H9 (cell line): ENCODE results near the gene PLEKHG3. TPM values are rescaled to one million over a fixed set of nuclear protein-coding genes. Genes with fewer than 3 reads are reported as not detected.

Source experiments
- DNase-seq: peaks from one replicate; pipeline ENCODE4 v3.0.0-alpha.2; 2017
- H2AFZ ChIP-seq: one replicate; pipeline ENCODE4 v1.6.1; 2013; ENCODE audit warnings: mild to moderate bottlenecking, low read length, control low read depth, moderate library complexity
- H2AK5ac ChIP-seq: 2 replicates; pipeline ENCODE4 v1.6.1; 2013; ENCODE audit warnings: low read length, control low read depth, mixed read lengths; ENCODE audit not compliant: insufficient read length
- H2BK120ac ChIP-seq: one replicate; pipeline ENCODE4 v1.6.1; 2013; ENCODE audit warnings: low read depth, mild to moderate bottlenecking, low read length, control low read depth, inconsistent platforms; ENCODE audit not compliant: poor library complexity, severe bottlenecking
- H2BK12ac ChIP-seq: 2 replicates; pipeline ENCODE4 v1.6.1; 2013; ENCODE audit warnings: low read length, control low read depth, mixed read lengths, low read depth; ENCODE audit not compliant: insufficient read length
- H2BK15ac ChIP-seq: 2 replicates; pipeline ENCODE4 v1.6.1; 2013; ENCODE audit warnings: low read depth, low read length, control low read depth
- H2BK20ac ChIP-seq: one replicate; pipeline ENCODE4 v1.6.1; 2013; ENCODE audit warnings: low read depth, mild to moderate bottlenecking, low read length, control low read depth, inconsistent platforms; ENCODE audit not compliant: poor library complexity, severe bottlenecking
- H2BK5ac ChIP-seq: 2 replicates; pipeline ENCODE4 v1.6.1; 2013; ENCODE audit warnings: low read length, control low read depth, mixed read lengths; ENCODE audit not compliant: insufficient read length
- H3K14ac ChIP-seq: 2 replicates; pipeline ENCODE4 v1.6.1; 2013; ENCODE audit warnings: low read length, control low read depth; ENCODE audit not compliant: insufficient read depth
- H3K18ac ChIP-seq: 2 replicates; pipeline ENCODE4 v1.6.1; 2013; ENCODE audit warnings: low read depth, mild to moderate bottlenecking, mixed read lengths, low read length, control low read depth; ENCODE audit not compliant: insufficient read length
- H3K23ac ChIP-seq: 2 replicates; pipeline ENCODE4 v1.6.1; 2013; ENCODE audit warnings: low read length, control low read depth, mixed read lengths, low read depth; ENCODE audit not compliant: insufficient read length
- H3K23me2 ChIP-seq: 2 replicates; pipeline ENCODE4 v1.6.1; 2013; ENCODE audit warnings: low read depth, mild to moderate bottlenecking, mixed read lengths, low read length, control low read depth; ENCODE audit not compliant: insufficient read length, poor library complexity, severe bottlenecking
- H3K27ac ChIP-seq: 2 replicates; pipeline ENCODE4 v1.5.1; 2013; ENCODE audit warnings: low read length, control low read depth, mixed read lengths, low read depth; ENCODE audit not compliant: insufficient read length
- H3K27me3 ChIP-seq: 2 replicates; pipeline ENCODE4 v1.6.1; 2013; ENCODE audit warnings: low read length, control low read depth, inconsistent platforms; ENCODE audit not compliant: insufficient read depth
- H3K4ac ChIP-seq: 2 replicates; pipeline ENCODE4 v1.6.1; 2013; ENCODE audit warnings: low read depth, mild to moderate bottlenecking, control low read depth, inconsistent platforms, low read length, moderate library complexity
- H3K4me1 ChIP-seq: 2 replicates; pipeline ENCODE4 v1.6.1; 2013; ENCODE audit warnings: low read length, control low read depth, inconsistent platforms; ENCODE audit not compliant: insufficient read depth
- H3K4me2 ChIP-seq: 2 replicates; pipeline ENCODE4 v1.6.1; 2013; ENCODE audit warnings: low read length, control low read depth, mixed read lengths; ENCODE audit not compliant: insufficient read length, insufficient read depth
- H3K56ac ChIP-seq: 2 replicates; pipeline ENCODE4 v1.6.1; 2013; ENCODE audit warnings: low read depth, mild to moderate bottlenecking, mixed read lengths, low read length, control low read depth; ENCODE audit not compliant: insufficient read length
- H3K79me1 ChIP-seq: 2 replicates; pipeline ENCODE4 v1.6.1; 2013; ENCODE audit warnings: low read depth, mild to moderate bottlenecking, moderate library complexity, low read length, control low read depth, inconsistent platforms; ENCODE audit not compliant: insufficient read depth, poor library complexity, severe bottlenecking
- H3K79me2 ChIP-seq: 2 replicates; pipeline ENCODE4 v1.6.1; 2013; ENCODE audit warnings: low read length, control low read depth, inconsistent platforms; ENCODE audit not compliant: insufficient read depth
- H3K9ac ChIP-seq: 2 replicates; pipeline ENCODE4 v1.6.1; 2013; ENCODE audit warnings: low read length, control low read depth, mixed read lengths; ENCODE audit not compliant: insufficient read length; ENCODE audit errors: extremely low read depth
- H3K9me3 ChIP-seq: one replicate; pipeline ENCODE4 v1.6.1; 2013; ENCODE audit warnings: low read depth, low read length, inconsistent platforms; ENCODE audit not compliant: control insufficient read depth
- H3T11ph ChIP-seq: one replicate; pipeline ENCODE4 v1.6.1; 2013; ENCODE audit warnings: mild to moderate bottlenecking, low read length, control low read depth, inconsistent platforms
- H4K20me1 ChIP-seq: one replicate; pipeline ENCODE4 v1.6.1; 2013; ENCODE audit not compliant: control insufficient read depth, insufficient read length, insufficient read depth
- H4K5ac ChIP-seq: 2 replicates; pipeline ENCODE4 v1.6.1; 2013; ENCODE audit warnings: low read depth, mild to moderate bottlenecking, mixed read lengths, low read length, control low read depth; ENCODE audit not compliant: insufficient read length
- H4K8ac ChIP-seq: replicated peaks from 2 replicates; pipeline ENCODE4 v1.6.1; 2013; ENCODE audit warnings: low read length, control low read depth, mixed read lengths, low read depth; ENCODE audit not compliant: insufficient read length
- H4K91ac ChIP-seq: 2 replicates; pipeline ENCODE4 v1.6.1; 2013; ENCODE audit warnings: low read depth, mild to moderate bottlenecking, moderate library complexity, mixed read lengths, low read length, control low read depth; ENCODE audit not compliant: insufficient read length
- H3K27ac Mint-ChIP-seq, 3 experiments: 2 replicates in 2 of 3; 3 replicates in 1 of 3; pipeline ENCODE4 v1.8.0; 2020 to 2021; ENCODE audit warnings: mixed read lengths in 3 of 3, mild to moderate bottlenecking in 1 of 3, moderate library complexity in 1 of 3
- H3K27me3 Mint-ChIP-seq: 2 replicates; pipeline ENCODE4 v1.8.0; 2021; ENCODE audit warnings: low read depth, mild to moderate bottlenecking, moderate library complexity, mixed read lengths
- H3K36me3 Mint-ChIP-seq, 3 experiments: 2 replicates in 2 of 3; 3 replicates in 1 of 3; pipeline ENCODE4 v1.8.0; 2020 to 2021; ENCODE audit warnings: low read depth in 3 of 3, mixed read lengths in 3 of 3; ENCODE audit not compliant: insufficient read depth in 1 of 3
- H3K4me1 Mint-ChIP-seq, 2 experiments: 2 replicates each; pipeline ENCODE4 v1.8.0; 2020; ENCODE audit warnings: mixed read lengths in 2 of 2
- H3K4me3 Mint-ChIP-seq, 2 experiments: 2 replicates in 1 of 2; 3 replicates in 1 of 2; pipeline ENCODE4 v1.8.0; 2020 to 2021; ENCODE audit warnings: mild to moderate bottlenecking in 2 of 2, mixed read lengths in 2 of 2, moderate library complexity in 1 of 2
- H3K9me3 Mint-ChIP-seq, 2 experiments: 2 replicates in 1 of 2; 3 replicates in 1 of 2; pipeline ENCODE4 v1.8.0; 2020; ENCODE audit warnings: mild to moderate bottlenecking in 2 of 2, mixed read lengths in 2 of 2, moderate library complexity in 1 of 2
- WGBS: extraction: QIAGEN DNeasy Blood & Tissue Kit; methylation state at CpG from one replicate; pipeline ENCODE4 v1.1.7; 2013; ENCODE audit warnings: missing lambda C conversion rate, low lambda C conversion rate, mixed read lengths; ENCODE audit not compliant: insufficient read length; ENCODE audit errors: extremely low coverage; 5-methylcytosine and 5-hydroxymethylcytosine counted together
- total RNA-seq: library from RNA; stranded (reverse); gene quantifications from 2 replicates; pipeline ENCODE4 v1.2.1, GENCODE V29; 2021
- TF ChIP-seq, protein P1 (sequence below): fragments of 200-600 bp; sonication (generic); conservative IDR thresholded peaks from 3 replicates; pipeline ENCODE4 v1.8.0; 2021; ENCODE audit warnings: antibody characterized with exemption, mild to moderate bottlenecking

The PLEKHG3 gene
- total RNA-seq, 1 experiment from 2014 or later: 48.5 TPM

DNA sequence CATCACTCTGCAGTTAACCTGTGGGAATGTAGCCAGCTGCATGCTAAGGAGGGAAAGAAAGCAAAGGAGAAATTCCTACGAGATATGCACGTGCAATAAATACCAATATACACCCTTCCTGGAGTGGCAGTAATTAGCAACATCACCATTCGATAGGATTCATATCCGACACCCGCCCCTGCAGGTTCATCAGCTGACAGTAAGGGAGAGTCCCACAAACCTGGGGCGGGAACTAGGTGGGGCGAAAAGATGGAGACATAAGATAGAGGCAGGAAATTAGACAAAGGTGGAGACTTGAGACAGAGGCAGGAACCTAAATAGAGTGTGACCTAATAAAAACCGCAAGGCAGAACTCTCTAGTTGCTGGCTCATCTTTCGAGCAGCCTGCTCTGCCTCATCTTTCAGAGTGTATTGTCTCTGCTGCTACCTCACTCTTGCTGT lies 51.6 kb downstream of the PLEKHG3 start:
- Histone ChIP-seq H4K5ac (no peak overlapping the region), H3K4me2 (no peak overlapping the region), H2AK5ac (no peak overlapping the region), H3K9me3 (no peaks in the 10 kb centered on the region), H3K56ac (no peak overlapping the region), H3K14ac (no peak overlapping the region), H3K18ac (no peak overlapping the region), H3T11ph (no peak overlapping the region), H4K8ac (no peak overlapping the region), H3K4me1 (peaks cover 5% of the 10 kb centered on the region; the same call in 1 of the 2 replicates), H3K23me2 (no peaks in the 10 kb centered on the region), H2AFZ (no peak overlapping the region), H3K79me2 (no peaks in the 10 kb centered on the region), H3K4ac (no peak overlapping the region), H4K91ac (no peak overlapping the region), H3K9ac (no peak overlapping the region), H3K79me1 (no peaks in the 10 kb centered on the region), H2BK12ac (no peak overlapping the region), H3K23ac (no peak overlapping the region), H2BK120ac (no peak overlapping the region), H2BK15ac (no peak overlapping the region), H2BK20ac (no peak overlapping the region), H4K20me1 (no peaks in the 10 kb centered on the region), H2BK5ac (no peak overlapping the region), H3K27me3 (no peaks in the 10 kb centered on the region), H3K27ac (no peak overlapping the region)
- no peak overlapping the region for H3K27ac Mint-ChIP-seq
- no peak for DNase-seq
- peaks cover 15% of the 10 kb centered on the region; the same call in 1 of the 2 replicates for H3K27me3 Mint-ChIP-seq
- no CpG with 5 or more reads among the region's 9 CpGs for WGBS
- TF ChIP-seq, protein P1, sequence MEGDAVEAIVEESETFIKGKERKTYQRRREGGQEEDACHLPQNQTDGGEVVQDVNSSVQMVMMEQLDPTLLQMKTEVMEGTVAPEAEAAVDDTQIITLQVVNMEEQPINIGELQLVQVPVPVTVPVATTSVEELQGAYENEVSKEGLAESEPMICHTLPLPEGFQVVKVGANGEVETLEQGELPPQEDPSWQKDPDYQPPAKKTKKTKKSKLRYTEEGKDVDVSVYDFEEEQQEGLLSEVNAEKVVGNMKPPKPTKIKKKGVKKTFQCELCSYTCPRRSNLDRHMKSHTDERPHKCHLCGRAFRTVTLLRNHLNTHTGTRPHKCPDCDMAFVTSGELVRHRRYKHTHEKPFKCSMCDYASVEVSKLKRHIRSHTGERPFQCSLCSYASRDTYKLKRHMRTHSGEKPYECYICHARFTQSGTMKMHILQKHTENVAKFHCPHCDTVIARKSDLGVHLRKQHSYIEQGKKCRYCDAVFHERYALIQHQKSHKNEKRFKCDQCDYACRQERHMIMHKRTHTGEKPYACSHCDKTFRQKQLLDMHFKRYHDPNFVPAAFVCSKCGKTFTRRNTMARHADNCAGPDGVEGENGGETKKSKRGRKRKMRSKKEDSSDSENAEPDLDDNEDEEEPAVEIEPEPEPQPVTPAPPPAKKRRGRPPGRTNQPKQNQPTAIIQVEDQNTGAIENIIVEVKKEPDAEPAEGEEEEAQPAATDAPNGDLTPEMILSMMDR: no peak
- H3K4me3 Mint-ChIP-seq: no peak overlapping the region
- no peaks in the 10 kb centered on the region; a peak in 2 of 7 replicates for H3K36me3 Mint-ChIP-seq
- peaks cover 23 to 25% of the 10 kb centered on the region in 2 experiments for H3K4me1 Mint-ChIP-seq
- peaks cover 2 to 3% of the 10 kb centered on the region in 2 experiments; a peak in 3 of 5 replicates for H3K9me3 Mint-ChIP-seq
